ENCODE measurements around the gene GPR137B. TPM values are rescaled to one million over a fixed set of nuclear protein-coding genes. Genes with fewer than 3 reads are reported as not detected.

Gene GPR137B
- total and polyA plus RNA-seq, 4 experiments from 2014 or later, result 4.1 to 11.8 (median 8.3) TPM

- peaks cover 2 to 25% (median 22%) of the 10 kb centered on the region in 4 donors for H3K4me1 Mint-ChIP-seq
- H3K27ac Mint-ChIP-seq, result peak overlapping the region in 2 of 7 donors; percentile 56 to 60
- intact Hi-C loops (cut with micrococcal nuclease), result no loop called here
- no peaks in the 10 kb centered on the region for H3K36me3 ChIP-seq (ENCODE audit: insufficient read depth, low read length)
- H3K27ac ChIP-seq (ENCODE audit: low read depth, low read length), result no peak overlapping the region
- no peak for DNase-seq
- H3K9me3 Mint-ChIP-seq, result peaks cover 0 to 26% (median 15%) of the 10 kb centered on the region in 8 donors
- CTCF ChIA-PET (ENCODE audit: partially characterized antibody), result interaction anchor here (0.6 kb wide), 1 partner anchor 230 kb away, joined by 5 read pairs; no protein-coding TSS in a partner anchor
- H3K9me3 ChIP-seq (ENCODE audit: control insufficient read depth in 1 of 2, low read length in 2 of 2), result peaks cover 0 to 6% of the 10 kb centered on the region in 2 donors
- no peak overlapping the region for H3K4me3 ChIP-seq (ENCODE audit: low read length in 2 of 2)
- peaks cover 9 to 40% of the 10 kb centered on the region in 2 donors for H3K36me3 Mint-ChIP-seq
- H3K27me3 ChIP-seq (ENCODE audit: insufficient read depth, low read length), result no peaks in the 10 kb centered on the region
- no peaks in the 10 kb centered on the region for H3K27me3 Mint-ChIP-seq
- no peak overlapping the region for H3K4me3 Mint-ChIP-seq
- POLR2A ChIA-PET (ENCODE audit: partially characterized antibody), result no interaction called here
- H3K4me1 ChIP-seq (ENCODE audit: insufficient read depth, low read length), result peaks cover 7% of the 10 kb centered on the region
Measured at GRCh38 chr1:236163463-236164153, 21.3 kb downstream of the GPR137B start.

GRCh38 chr1:236164273-236164672, 21.9 kb downstream of the GPR137B start:
- intact Hi-C loops (cut with micrococcal nuclease), result no loop called here
- peak overlapping the region in 2 of 7 donors; percentile 23 to 56 for H3K27ac Mint-ChIP-seq
- H3K27me3 Mint-ChIP-seq, result no peaks in the 10 kb centered on the region
- no peak overlapping the region for H3K4me3 ChIP-seq (ENCODE audit: low read length in 2 of 2)
- POLR2A ChIA-PET (ENCODE audit: partially characterized antibody), result no interaction called here
- H3K4me1 Mint-ChIP-seq, result peaks cover 2 to 21% (median 20%) of the 10 kb centered on the region in 4 donors
- no peaks in the 10 kb centered on the region for H3K27me3 ChIP-seq (ENCODE audit: insufficient read depth, low read length)
- H3K9me3 Mint-ChIP-seq, result peaks cover 0 to 26% (median 15%) of the 10 kb centered on the region in 8 donors
- no peak overlapping the region for H3K27ac ChIP-seq (ENCODE audit: low read depth, low read length)
- no peak overlapping the region for H3K4me3 Mint-ChIP-seq
- H3K36me3 Mint-ChIP-seq, result peaks cover 9 to 36% of the 10 kb centered on the region in 2 donors
- DNase-seq, result no peak
- no peaks in the 10 kb centered on the region for H3K36me3 ChIP-seq (ENCODE audit: insufficient read depth, low read length)
- H3K4me1 ChIP-seq (ENCODE audit: insufficient read depth, low read length), result peaks cover 7% of the 10 kb centered on the region
- peaks cover 0 to 6% of the 10 kb centered on the region in 2 donors for H3K9me3 ChIP-seq (ENCODE audit: control insufficient read depth in 1 of 2, low read length in 2 of 2)
- CTCF ChIA-PET (ENCODE audit: partially characterized antibody), result no interaction called here

- DNase-seq, result no peak
- no peak overlapping the region for H3K27ac ChIP-seq (ENCODE audit: low read depth, low read length)
- CTCF ChIA-PET (ENCODE audit: partially characterized antibody), result no interaction called here
- no peaks in the 10 kb centered on the region for H3K27me3 ChIP-seq (ENCODE audit: insufficient read depth, low read length)
- H3K4me3 Mint-ChIP-seq, result no peak overlapping the region
- H3K9me3 Mint-ChIP-seq, result peaks cover 0 to 24% (median 15%) of the 10 kb centered on the region in 8 donors
- H3K4me3 ChIP-seq (ENCODE audit: low read length in 2 of 2), result no peak overlapping the region
- POLR2A ChIA-PET (ENCODE audit: partially characterized antibody), result no interaction called here
- peaks cover 0 to 6% of the 10 kb centered on the region in 2 donors for H3K9me3 ChIP-seq (ENCODE audit: control insufficient read depth in 1 of 2, low read length in 2 of 2)
- H3K27me3 Mint-ChIP-seq, result no peaks in the 10 kb centered on the region
- peaks cover 2 to 16% (median 16%) of the 10 kb centered on the region in 4 donors for H3K4me1 Mint-ChIP-seq
- intact Hi-C loops (cut with micrococcal nuclease), result no loop called here
- no peaks in the 10 kb centered on the region for H3K36me3 ChIP-seq (ENCODE audit: insufficient read depth, low read length)
- no peaks in the 10 kb centered on the region for H3K4me1 ChIP-seq (ENCODE audit: insufficient read depth, low read length)
- H3K27ac Mint-ChIP-seq, result no peak overlapping the region
- H3K36me3 Mint-ChIP-seq, result peaks cover 9 to 36% of the 10 kb centered on the region in 2 donors
Measured at GRCh38 chr1:236165238-236165981, 23.1 kb downstream of the GPR137B start.

GRCh38 chr1:236166041-236166440, 23.7 kb downstream of the GPR137B start:
- DNase-seq, result no peak
- peaks cover 9 to 33% of the 10 kb centered on the region in 2 donors for H3K36me3 Mint-ChIP-seq
- H3K4me3 Mint-ChIP-seq, result no peak overlapping the region
- POLR2A ChIA-PET (ENCODE audit: partially characterized antibody), result no interaction called here
- no peaks in the 10 kb centered on the region for H3K4me1 ChIP-seq (ENCODE audit: insufficient read depth, low read length)
- no peaks in the 10 kb centered on the region for H3K27me3 ChIP-seq (ENCODE audit: insufficient read depth, low read length)
- no peak overlapping the region for H3K27ac Mint-ChIP-seq
- H3K4me1 Mint-ChIP-seq, result peaks cover 2 to 14% (median 13%) of the 10 kb centered on the region in 4 donors
- CTCF ChIA-PET (ENCODE audit: partially characterized antibody), result no interaction called here
- H3K27me3 Mint-ChIP-seq, result no peaks in the 10 kb centered on the region
- H3K9me3 Mint-ChIP-seq, result peaks cover 0 to 18% (median 12%) of the 10 kb centered on the region in 8 donors
- H3K36me3 ChIP-seq (ENCODE audit: insufficient read depth, low read length), result no peaks in the 10 kb centered on the region
- intact Hi-C loops (cut with micrococcal nuclease), result no loop called here
- no peak overlapping the region for H3K27ac ChIP-seq (ENCODE audit: low read depth, low read length)
- peaks cover 0 to 5% of the 10 kb centered on the region in 2 donors for H3K9me3 ChIP-seq (ENCODE audit: control insufficient read depth in 1 of 2, low read length in 2 of 2)
- no peak overlapping the region for H3K4me3 ChIP-seq (ENCODE audit: low read length in 2 of 2)

- H3K27me3 Mint-ChIP-seq, result no peaks in the 10 kb centered on the region
- no peak for DNase-seq
- Histone ChIP-seq H3K4me3 (ENCODE audit: low read length in 2 of 2) (no peak overlapping the region), H3K36me3 (ENCODE audit: insufficient read depth, low read length) (no peaks in the 10 kb centered on the region), H3K27me3 (ENCODE audit: insufficient read depth, low read length) (no peaks in the 10 kb centered on the region), H3K27ac (ENCODE audit: low read depth, low read length) (no peak overlapping the region), H3K9me3 (ENCODE audit: control insufficient read depth in 1 of 2, low read length in 2 of 2) (no peaks in the 10 kb centered on the region), H3K4me1 (ENCODE audit: insufficient read depth, low read length) (no peaks in the 10 kb centered on the region)
- ChIA-PET POLR2A (ENCODE audit: partially characterized antibody) (no interaction called here), CTCF (ENCODE audit: partially characterized antibody) (no interaction called here)
- intact Hi-C loops (cut with micrococcal nuclease), result no loop called here
- peak overlapping the region in 1 of 7 donors; percentile 18 for H3K27ac Mint-ChIP-seq
- peaks cover 2 to 16% (median 6%) of the 10 kb centered on the region in 4 donors for H3K4me1 Mint-ChIP-seq
- H3K4me3 Mint-ChIP-seq, result no peak overlapping the region
- peaks cover 5 to 28% of the 10 kb centered on the region in 2 donors for H3K36me3 Mint-ChIP-seq
- peaks cover 0 to 7% (median 1%) of the 10 kb centered on the region in 8 donors for H3K9me3 Mint-ChIP-seq
Measured at GRCh38 chr1:236167154-236167553, 24.8 kb downstream of the GPR137B start.

GRCh38 chr1:236167578-236167977, 25.2 kb downstream of the GPR137B start:
- H3K27ac Mint-ChIP-seq, result peak overlapping the region in 2 of 7 donors; percentile 29 to 43
- no peaks in the 10 kb centered on the region for H3K27me3 Mint-ChIP-seq
- intact Hi-C loops (cut with micrococcal nuclease), result no loop called here
- ChIA-PET POLR2A (ENCODE audit: partially characterized antibody) (no interaction called here), CTCF (ENCODE audit: partially characterized antibody) (no interaction called here)
- Histone ChIP-seq H3K27ac (ENCODE audit: low read depth, low read length) (no peak overlapping the region), H3K4me3 (ENCODE audit: low read length in 2 of 2) (no peak overlapping the region), H3K4me1 (ENCODE audit: insufficient read depth, low read length) (no peaks in the 10 kb centered on the region), H3K36me3 (ENCODE audit: insufficient read depth, low read length) (no peaks in the 10 kb centered on the region), H3K9me3 (ENCODE audit: control insufficient read depth in 1 of 2, low read length in 2 of 2) (no peaks in the 10 kb centered on the region), H3K27me3 (ENCODE audit: insufficient read depth, low read length) (no peaks in the 10 kb centered on the region)
- no peak for DNase-seq
- no peak overlapping the region for H3K4me3 Mint-ChIP-seq
- peaks cover 5 to 31% of the 10 kb centered on the region in 2 donors for H3K36me3 Mint-ChIP-seq
- peaks cover 0 to 6% (median 0%) of the 10 kb centered on the region in 8 donors for H3K9me3 Mint-ChIP-seq
- H3K4me1 Mint-ChIP-seq, result peaks cover 2 to 16% (median 6%) of the 10 kb centered on the region in 4 donors

GRCh38 chr1:236168716-236169429, 26.5 kb downstream of the GPR137B start:
- Mint-ChIP-seq H3K9me3 (peaks cover 0 to 5% (median 0%) of the 10 kb centered on the region in 8 donors), H3K27me3 (no peaks in the 10 kb centered on the region), H3K36me3 (peaks cover 5 to 19% of the 10 kb centered on the region in 2 donors), H3K4me1 (peaks cover 0 to 11% (median 6%) of the 10 kb centered on the region in 4 donors), H3K27ac (peak overlapping the region in 1 of 7 donors; percentile 30), H3K4me3 (no peak overlapping the region)
- no peaks in the 10 kb centered on the region for H3K4me1 ChIP-seq (ENCODE audit: insufficient read depth, low read length)
- H3K4me3 ChIP-seq (ENCODE audit: low read length in 2 of 2), result no peak overlapping the region
- H3K9me3 ChIP-seq (ENCODE audit: control insufficient read depth in 1 of 2, low read length in 2 of 2), result no peaks in the 10 kb centered on the region
- POLR2A ChIA-PET (ENCODE audit: partially characterized antibody), result no interaction called here
- peak in 1 of 5 donors; percentile 9 for DNase-seq
- H3K27me3 ChIP-seq (ENCODE audit: insufficient read depth, low read length), result no peaks in the 10 kb centered on the region
- CTCF ChIA-PET (ENCODE audit: partially characterized antibody), result no interaction called here
- intact Hi-C loops (cut with micrococcal nuclease), result no loop called here
- H3K36me3 ChIP-seq (ENCODE audit: insufficient read depth, low read length), result no peaks in the 10 kb centered on the region
- H3K27ac ChIP-seq (ENCODE audit: low read depth, low read length), result no peak overlapping the region

Measured in CD4-positive, alpha-beta memory T cell (primary cell).